WTC11 (cell line): Measurements from ENCODE around the gene NUDT15. TPM values are rescaled to one million over a fixed set of nuclear protein-coding genes. Genes with fewer than 3 reads are reported as not detected.

Experiments used
- ATAC-seq: fragments of 200-7000 bp; cut with Tn5 transposase; 2 replicates; pipeline ENCODE4 v1.10.0; 2021; ENCODE audit warnings: mild to moderate bottlenecking, moderate library complexity
- CTCF ChIA-PET: fragments of 300-600 bp; sonication (Branson Sonifier 250); formaldehyde crosslinking; loops from one replicate; lab custom pipeline; 2021; ENCODE audit warnings: antibody characterized with exemption; lab: Charles Lee
- POLR2A ChIA-PET: fragments of 350-600 bp; sonication (Branson Sonifier 250); formaldehyde crosslinking; loops from one replicate; lab custom pipeline; 2021; ENCODE audit warnings: antibody characterized with exemption; lab: Charles Lee
- DNase-seq: peaks from one replicate; pipeline ENCODE4 v3.0.0; 2021; ENCODE audit warnings: low spot score
- H3K27ac Mint-ChIP-seq: 2 replicates; pipeline ENCODE4 v1.8.0; 2021; ENCODE audit warnings: mixed read lengths
- H3K27me3 Mint-ChIP-seq: 2 replicates; pipeline ENCODE4 v1.8.0; 2021; ENCODE audit warnings: low read depth, mild to moderate bottlenecking, moderate library complexity, mixed read lengths
- H3K36me3 Mint-ChIP-seq: 2 replicates; pipeline ENCODE4 v1.8.0; 2021; ENCODE audit warnings: mixed read lengths
- H3K4me1 Mint-ChIP-seq: 2 replicates; pipeline ENCODE4 v1.8.0; 2022; ENCODE audit warnings: mixed read lengths
- H3K4me3 Mint-ChIP-seq: 2 replicates; pipeline ENCODE4 v1.8.0; 2021; ENCODE audit warnings: mild to moderate bottlenecking, moderate library complexity, mixed read lengths
- H3K9me3 Mint-ChIP-seq: 2 replicates; pipeline ENCODE4 v1.8.0; 2021; ENCODE audit warnings: mixed read lengths
- AR ChIP-seq: fragments of 250-450 bp; sonication (Bioruptor Pico); IDR thresholded peaks from 2 replicates; pipeline ENCODE4 v1.9.0; 2021; ENCODE audit warnings: mild to moderate bottlenecking
- CBFB ChIP-seq: sonication (generic); formaldehyde crosslinking; IDR thresholded peaks from 2 replicates; pipeline ENCODE4 v1.8.1; 2022; ENCODE audit warnings: mild to moderate bottlenecking, low read depth, missing genetic modification reagents
- CREB1 ChIP-seq: sonication (generic); formaldehyde crosslinking; IDR thresholded peaks from 2 replicates; pipeline ENCODE4 v1.8.0; 2023; ENCODE audit warnings: mild to moderate bottlenecking, missing genetic modification reagents
- FOXK1 ChIP-seq: sonication (generic); formaldehyde crosslinking; IDR thresholded peaks from 2 replicates; pipeline ENCODE4 v1.8.0; 2022; ENCODE audit warnings: mild to moderate bottlenecking, moderate library complexity, missing genetic modification reagents
- GTF2I ChIP-seq: fragments of 250-450 bp; sonication (Bioruptor Pico); conservative IDR thresholded peaks from 2 replicates; pipeline ENCODE4 v1.4.0; 2021; ENCODE audit warnings: mild to moderate bottlenecking
- IRF1 ChIP-seq: sonication (generic); formaldehyde crosslinking; IDR thresholded peaks from 2 replicates; pipeline ENCODE4 v1.8.0; 2023; ENCODE audit warnings: missing genetic modification reagents
- JAZF1 ChIP-seq: fragments of 250-450 bp; sonication (Bioruptor Pico); IDR thresholded peaks from 2 replicates; pipeline ENCODE4 v1.9.0; 2021; ENCODE audit warnings: moderate library complexity, mild to moderate bottlenecking, inconsistent platforms
- PRRX2 ChIP-seq: fragments of 250-450 bp; sonication (Bioruptor Pico); IDR thresholded peaks from 2 replicates; pipeline ENCODE4 v1.8.0; 2021; ENCODE audit warnings: mild to moderate bottlenecking
- SMAD3 ChIP-seq: sonication (generic); formaldehyde crosslinking; IDR thresholded peaks from 2 replicates; pipeline ENCODE4 v1.8.0; 2022; ENCODE audit warnings: missing genetic modification reagents, mild to moderate bottlenecking, borderline replicate concordance
- SOX15 ChIP-seq: fragments of 250-450 bp; sonication (Bioruptor Pico); IDR thresholded peaks from 2 replicates; pipeline ENCODE4 v1.9.0; 2021; ENCODE audit warnings: mild to moderate bottlenecking
- TCF7 ChIP-seq: sonication (generic); formaldehyde crosslinking; IDR thresholded peaks from 2 replicates; pipeline ENCODE4 v1.8.0; 2022; ENCODE audit warnings: mild to moderate bottlenecking, low read depth, missing genetic modification reagents, moderate library complexity
- TEAD4 ChIP-seq: sonication (generic); formaldehyde crosslinking; IDR thresholded peaks from 2 replicates; pipeline ENCODE4 v1.8.0; 2022; ENCODE audit warnings: mild to moderate bottlenecking, missing genetic modification reagents
- TP53 ChIP-seq: sonication (generic); formaldehyde crosslinking; IDR thresholded peaks from 2 replicates; pipeline ENCODE4 v1.8.1; 2023; ENCODE audit warnings: mild to moderate bottlenecking, missing genetic modification reagents
- ZBTB21 ChIP-seq: sonication (generic); formaldehyde crosslinking; IDR thresholded peaks from 2 replicates; pipeline ENCODE4 v1.8.1; 2023; ENCODE audit warnings: mild to moderate bottlenecking, missing genetic modification reagents, borderline replicate concordance
- ZNF138 ChIP-seq: sonication (generic); formaldehyde crosslinking; conservative IDR thresholded peaks from 2 replicates; pipeline ENCODE4 v1.8.1; 2022; ENCODE audit warnings: mild to moderate bottlenecking, moderate library complexity, missing genetic modification reagents
- ZNF416 ChIP-seq: fragments of 250-450 bp; sonication (Bioruptor Pico); IDR thresholded peaks from 2 replicates; pipeline ENCODE4 v1.9.0; 2021; ENCODE audit warnings: mild to moderate bottlenecking, inconsistent platforms
- total RNA-seq: library from RNA; stranded (reverse); gene quantifications from 3 replicates; pipeline ENCODE4 v1.2.3, GENCODE V29; 2021
- TF ChIP-seq, protein P1 (sequence below): sonication (generic); formaldehyde crosslinking; IDR thresholded peaks from 2 replicates; pipeline ENCODE4 v1.8.1; 2023; ENCODE audit warnings: mild to moderate bottlenecking, missing genetic modification reagents, borderline replicate concordance
- TF ChIP-seq, protein P2 (sequence below): sonication (generic); formaldehyde crosslinking; IDR thresholded peaks from 2 replicates; pipeline ENCODE4 v1.8.1; 2023; ENCODE audit warnings: mild to moderate bottlenecking, missing genetic modification reagents, moderate library complexity
- TF ChIP-seq, protein P3 (sequence below): sonication (generic); formaldehyde crosslinking; conservative IDR thresholded peaks from 2 replicates; pipeline ENCODE4 v1.8.1; 2023; ENCODE audit warnings: mild to moderate bottlenecking, low read depth, missing genetic modification reagents, moderate library complexity
- TF ChIP-seq, protein P4 (sequence below): sonication (generic); formaldehyde crosslinking; IDR thresholded peaks from 2 replicates; pipeline ENCODE4 v1.8.0; 2022; ENCODE audit warnings: mild to moderate bottlenecking, missing genetic modification reagents

NUDT15 gene
- total RNA-seq, 1 experiment from 2014 or later, result 48.8 TPM

DNA sequence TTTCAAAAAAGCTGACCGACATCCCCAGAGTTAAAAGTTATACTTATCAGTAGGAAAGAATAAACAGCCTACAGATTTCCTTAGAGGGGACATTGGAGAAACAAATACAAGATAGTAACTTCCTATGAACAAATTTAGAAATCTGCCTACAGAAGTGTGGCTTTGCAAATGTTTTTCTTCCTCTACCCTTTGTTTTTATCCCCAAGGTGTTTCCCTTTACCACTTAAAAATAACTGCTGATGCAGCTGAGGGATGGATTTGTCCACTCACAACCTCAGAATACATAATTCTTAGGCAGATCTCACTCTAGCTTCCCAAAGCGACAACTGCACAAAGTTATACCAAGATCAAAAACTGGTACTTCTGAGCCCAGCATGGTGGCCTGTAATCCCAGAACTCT lies 36.5 kb downstream of the NUDT15 start:
- peaks cover 97% of the 10 kb centered on the region for H3K36me3 Mint-ChIP-seq
- DNase-seq, result no peak
- H3K9me3 Mint-ChIP-seq, result peaks cover 70% of the 10 kb centered on the region
- no peak for TF ChIP-seq TEAD4 (CRISPR knock-in tag)
- no peak for TF ChIP-seq TP53
- TF ChIP-seq AR (CRISPR knock-in tag), result no peak
- TF ChIP-seq FOXK1 (CRISPR knock-in tag), result no peak
- no peak for TF ChIP-seq CBFB (CRISPR knock-in tag)
- TF ChIP-seq, protein P1, sequence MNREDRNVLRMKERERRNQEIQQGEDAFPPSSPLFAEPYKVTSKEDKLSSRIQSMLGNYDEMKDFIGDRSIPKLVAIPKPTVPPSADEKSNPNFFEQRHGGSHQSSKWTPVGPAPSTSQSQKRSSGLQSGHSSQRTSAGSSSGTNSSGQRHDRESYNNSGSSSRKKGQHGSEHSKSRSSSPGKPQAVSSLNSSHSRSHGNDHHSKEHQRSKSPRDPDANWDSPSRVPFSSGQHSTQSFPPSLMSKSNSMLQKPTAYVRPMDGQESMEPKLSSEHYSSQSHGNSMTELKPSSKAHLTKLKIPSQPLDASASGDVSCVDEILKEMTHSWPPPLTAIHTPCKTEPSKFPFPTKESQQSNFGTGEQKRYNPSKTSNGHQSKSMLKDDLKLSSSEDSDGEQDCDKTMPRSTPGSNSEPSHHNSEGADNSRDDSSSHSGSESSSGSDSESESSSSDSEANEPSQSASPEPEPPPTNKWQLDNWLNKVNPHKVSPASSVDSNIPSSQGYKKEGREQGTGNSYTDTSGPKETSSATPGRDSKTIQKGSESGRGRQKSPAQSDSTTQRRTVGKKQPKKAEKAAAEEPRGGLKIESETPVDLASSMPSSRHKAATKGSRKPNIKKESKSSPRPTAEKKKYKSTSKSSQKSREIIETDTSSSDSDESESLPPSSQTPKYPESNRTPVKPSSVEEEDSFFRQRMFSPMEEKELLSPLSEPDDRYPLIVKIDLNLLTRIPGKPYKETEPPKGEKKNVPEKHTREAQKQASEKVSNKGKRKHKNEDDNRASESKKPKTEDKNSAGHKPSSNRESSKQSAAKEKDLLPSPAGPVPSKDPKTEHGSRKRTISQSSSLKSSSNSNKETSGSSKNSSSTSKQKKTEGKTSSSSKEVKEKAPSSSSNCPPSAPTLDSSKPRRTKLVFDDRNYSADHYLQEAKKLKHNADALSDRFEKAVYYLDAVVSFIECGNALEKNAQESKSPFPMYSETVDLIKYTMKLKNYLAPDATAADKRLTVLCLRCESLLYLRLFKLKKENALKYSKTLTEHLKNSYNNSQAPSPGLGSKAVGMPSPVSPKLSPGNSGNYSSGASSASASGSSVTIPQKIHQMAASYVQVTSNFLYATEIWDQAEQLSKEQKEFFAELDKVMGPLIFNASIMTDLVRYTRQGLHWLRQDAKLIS (CRISPR knock-in tag), result no peak
- no peak for TF ChIP-seq TCF7
- TF ChIP-seq PRRX2 (CRISPR knock-in tag), result no peak
- no peak for TF ChIP-seq IRF1 (CRISPR knock-in tag)
- TF ChIP-seq ZBTB21 (CRISPR knock-in tag), result no peak
- TF ChIP-seq SMAD3 (CRISPR knock-in tag), result no peak
- TF ChIP-seq GTF2I (CRISPR knock-in tag), result no peak
- TF ChIP-seq, protein P2, sequence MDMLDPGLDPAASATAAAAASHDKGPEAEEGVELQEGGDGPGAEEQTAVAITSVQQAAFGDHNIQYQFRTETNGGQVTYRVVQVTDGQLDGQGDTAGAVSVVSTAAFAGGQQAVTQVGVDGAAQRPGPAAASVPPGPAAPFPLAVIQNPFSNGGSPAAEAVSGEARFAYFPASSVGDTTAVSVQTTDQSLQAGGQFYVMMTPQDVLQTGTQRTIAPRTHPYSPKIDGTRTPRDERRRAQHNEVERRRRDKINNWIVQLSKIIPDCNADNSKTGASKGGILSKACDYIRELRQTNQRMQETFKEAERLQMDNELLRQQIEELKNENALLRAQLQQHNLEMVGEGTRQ, result no peak
- TF ChIP-seq ZNF416, result no peak
- TF ChIP-seq JAZF1 (CRISPR knock-in tag), result no peak
- TF ChIP-seq, protein P3, sequence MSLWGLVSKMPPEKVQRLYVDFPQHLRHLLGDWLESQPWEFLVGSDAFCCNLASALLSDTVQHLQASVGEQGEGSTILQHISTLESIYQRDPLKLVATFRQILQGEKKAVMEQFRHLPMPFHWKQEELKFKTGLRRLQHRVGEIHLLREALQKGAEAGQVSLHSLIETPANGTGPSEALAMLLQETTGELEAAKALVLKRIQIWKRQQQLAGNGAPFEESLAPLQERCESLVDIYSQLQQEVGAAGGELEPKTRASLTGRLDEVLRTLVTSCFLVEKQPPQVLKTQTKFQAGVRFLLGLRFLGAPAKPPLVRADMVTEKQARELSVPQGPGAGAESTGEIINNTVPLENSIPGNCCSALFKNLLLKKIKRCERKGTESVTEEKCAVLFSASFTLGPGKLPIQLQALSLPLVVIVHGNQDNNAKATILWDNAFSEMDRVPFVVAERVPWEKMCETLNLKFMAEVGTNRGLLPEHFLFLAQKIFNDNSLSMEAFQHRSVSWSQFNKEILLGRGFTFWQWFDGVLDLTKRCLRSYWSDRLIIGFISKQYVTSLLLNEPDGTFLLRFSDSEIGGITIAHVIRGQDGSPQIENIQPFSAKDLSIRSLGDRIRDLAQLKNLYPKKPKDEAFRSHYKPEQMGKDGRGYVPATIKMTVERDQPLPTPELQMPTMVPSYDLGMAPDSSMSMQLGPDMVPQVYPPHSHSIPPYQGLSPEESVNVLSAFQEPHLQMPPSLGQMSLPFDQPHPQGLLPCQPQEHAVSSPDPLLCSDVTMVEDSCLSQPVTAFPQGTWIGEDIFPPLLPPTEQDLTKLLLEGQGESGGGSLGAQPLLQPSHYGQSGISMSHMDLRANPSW (CRISPR knock-in tag), result no peak
- TF ChIP-seq, protein P4, sequence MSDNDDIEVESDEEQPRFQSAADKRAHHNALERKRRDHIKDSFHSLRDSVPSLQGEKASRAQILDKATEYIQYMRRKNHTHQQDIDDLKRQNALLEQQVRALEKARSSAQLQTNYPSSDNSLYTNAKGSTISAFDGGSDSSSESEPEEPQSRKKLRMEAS, result no peak
- no peak for TF ChIP-seq ZNF138 (CRISPR knock-in tag)
- TF ChIP-seq SOX15 (CRISPR knock-in tag), result no peak
- no peak for TF ChIP-seq CREB1 (CRISPR knock-in tag)
- H3K4me3 Mint-ChIP-seq, result no peak overlapping the region
- H3K27ac Mint-ChIP-seq, result no peak overlapping the region
- ATAC-seq, result no peak
- ChIA-PET CTCF (no interaction called here), POLR2A (no interaction called here)
- no peaks in the 10 kb centered on the region for H3K4me1 Mint-ChIP-seq
- peaks cover 9% of the 10 kb centered on the region for H3K27me3 Mint-ChIP-seq
